ENCODE data around the gene SIRPA.

Gene SIRPA

GRCh38 chr20:1885940-1886693 is 9.1 kb upstream of the SIRPA start:
- H3K36me3 Mint-ChIP-seq (ENCODE audit: insufficient read depth): no peaks in the 10 kb centered on the region
- H3K4me1 Mint-ChIP-seq (ENCODE audit: low read depth in 2 of 2): peaks cover 0 to 3% of the 10 kb centered on the region in 2 donors
- H3K4me3 Mint-ChIP-seq: no peak overlapping the region
- ATAC-seq (replicated peaks) (no peak), DNase-seq (no peak)
- H3K27ac Mint-ChIP-seq: no peak overlapping the region
- H3K9me3 Mint-ChIP-seq: no peaks in the 10 kb centered on the region
- H3K27me3 Mint-ChIP-seq: peaks cover 53 to 80% of the 10 kb centered on the region in 2 donors

GRCh38 chr20:1887321-1887720 is 7.9 kb upstream of the SIRPA start:
- Mint-ChIP-seq H3K36me3 (ENCODE audit: insufficient read depth) (no peaks in the 10 kb centered on the region), H3K27me3 (peaks cover 55 to 80% of the 10 kb centered on the region in 2 donors), H3K27ac (no peak overlapping the region), H3K4me3 (no peak overlapping the region), H3K4me1 (ENCODE audit: low read depth in 2 of 2) (peaks cover 0 to 3% of the 10 kb centered on the region in 2 donors), H3K9me3 (no peaks in the 10 kb centered on the region)
- DNase-seq (no peak), ATAC-seq (replicated peaks) (no peak)

GRCh38 chr20:1887756-1888155 is 7.5 kb upstream of the SIRPA start:
- no peaks in the 10 kb centered on the region for H3K36me3 Mint-ChIP-seq (ENCODE audit: insufficient read depth)
- no peak for ATAC-seq (replicated peaks)
- H3K4me3 Mint-ChIP-seq: no peak overlapping the region
- H3K27me3 Mint-ChIP-seq: peaks cover 59 to 82% of the 10 kb centered on the region in 2 donors
- H3K9me3 Mint-ChIP-seq: no peaks in the 10 kb centered on the region
- no peak overlapping the region for H3K27ac Mint-ChIP-seq
- peaks cover 0 to 3% of the 10 kb centered on the region in 2 donors for H3K4me1 Mint-ChIP-seq (ENCODE audit: low read depth in 2 of 2)
- no peak for DNase-seq

- Mint-ChIP-seq H3K27me3 (peaks cover 69 to 87% of the 10 kb centered on the region in 2 donors), H3K4me1 (ENCODE audit: low read depth in 2 of 2) (peaks cover 0 to 3% of the 10 kb centered on the region in 2 donors), H3K9me3 (no peaks in the 10 kb centered on the region), H3K4me3 (no peak overlapping the region), H3K27ac (no peak overlapping the region), H3K36me3 (ENCODE audit: insufficient read depth) (no peaks in the 10 kb centered on the region)
- no peak for DNase-seq
- ATAC-seq (replicated peaks): no peak
Measured at GRCh38 chr20:1888796-1889463, 6.3 kb upstream of the SIRPA start.

GRCh38 chr20:1890469-1891262 is 4.5 kb upstream of the SIRPA start:
- Mint-ChIP-seq H3K27me3 (peaks cover 69 to 86% of the 10 kb centered on the region in 2 donors), H3K9me3 (no peaks in the 10 kb centered on the region)
- no peak for ATAC-seq (replicated peaks)

GRCh38 chr20:1891263-1892118 is 3.7 kb upstream of the SIRPA start:
- ATAC-seq (replicated peaks) (no peak), DNase-seq (no peak)
- no peaks in the 10 kb centered on the region for H3K36me3 Mint-ChIP-seq (ENCODE audit: insufficient read depth)
- H3K9me3 Mint-ChIP-seq: no peaks in the 10 kb centered on the region
- peaks cover 70 to 86% of the 10 kb centered on the region in 2 donors for H3K27me3 Mint-ChIP-seq
- H3K4me1 Mint-ChIP-seq (ENCODE audit: low read depth in 2 of 2): peaks cover 0 to 2% of the 10 kb centered on the region in 2 donors
- H3K27ac Mint-ChIP-seq: no peak overlapping the region
- H3K4me3 Mint-ChIP-seq: no peak overlapping the region

More at GRCh38 chr20:1890469-1891262, 4.5 kb upstream of the SIRPA start:
- H3K4me3 Mint-ChIP-seq: no peak overlapping the region
- H3K36me3 Mint-ChIP-seq (ENCODE audit: insufficient read depth): no peaks in the 10 kb centered on the region
- H3K4me1 Mint-ChIP-seq (ENCODE audit: low read depth in 2 of 2): peaks cover 0 to 2% of the 10 kb centered on the region in 2 donors
- no peak overlapping the region for H3K27ac Mint-ChIP-seq
- DNase-seq: no peak

- DNase-seq (no peak), ATAC-seq (replicated peaks) (no peak)
- H3K9me3 Mint-ChIP-seq: no peaks in the 10 kb centered on the region
- peaks cover 0 to 2% of the 10 kb centered on the region in 2 donors for H3K4me1 Mint-ChIP-seq (ENCODE audit: low read depth in 2 of 2)
- H3K27me3 Mint-ChIP-seq: peaks cover 73 to 88% of the 10 kb centered on the region in 2 donors
- H3K27ac Mint-ChIP-seq: no peak overlapping the region
- H3K36me3 Mint-ChIP-seq (ENCODE audit: insufficient read depth): no peaks in the 10 kb centered on the region
- H3K4me3 Mint-ChIP-seq: no peak overlapping the region
Measured at GRCh38 chr20:1892119-1892385, 3.2 kb upstream of the SIRPA start.

- Mint-ChIP-seq H3K9me3 (no peaks in the 10 kb centered on the region), H3K27ac (no peak overlapping the region), H3K4me1 (ENCODE audit: low read depth in 2 of 2) (peaks cover 0 to 2% of the 10 kb centered on the region in 2 donors), H3K4me3 (peak overlapping the region in 1 of 2 donors; percentile 31), H3K36me3 (ENCODE audit: insufficient read depth) (no peaks in the 10 kb centered on the region), H3K27me3 (peaks cover 66 to 88% of the 10 kb centered on the region in 2 donors)
- ATAC-seq (replicated peaks) (no peak), DNase-seq (no peak)
Measured at GRCh38 chr20:1893721-1894470, 1.3 kb upstream of the SIRPA start.

GRCh38 chr20:1894471-1894950 is 696 bp upstream of the SIRPA start:
- no peak for DNase-seq
- Mint-ChIP-seq H3K4me1 (ENCODE audit: low read depth in 2 of 2) (peaks cover 0 to 2% of the 10 kb centered on the region in 2 donors), H3K27ac (no peak overlapping the region), H3K4me3 (peak overlapping the region; percentile 76 to 79), H3K9me3 (no peaks in the 10 kb centered on the region), H3K27me3 (peaks cover 70 to 93% of the 10 kb centered on the region in 2 donors), H3K36me3 (ENCODE audit: insufficient read depth) (no peaks in the 10 kb centered on the region)
- ATAC-seq (replicated peaks): peak; percentile 19

- H3K4me1 Mint-ChIP-seq (ENCODE audit: low read depth in 2 of 2): peaks cover 0 to 2% of the 10 kb centered on the region in 2 donors
- H3K36me3 Mint-ChIP-seq (ENCODE audit: insufficient read depth): no peaks in the 10 kb centered on the region
- H3K9me3 Mint-ChIP-seq: no peaks in the 10 kb centered on the region
- no peak overlapping the region for H3K27ac Mint-ChIP-seq
- ATAC-seq (replicated peaks) (no peak), DNase-seq (no peak)
- H3K4me3 Mint-ChIP-seq: peak overlapping the region; percentile 57 to 79
- peaks cover 62 to 90% of the 10 kb centered on the region in 2 donors for H3K27me3 Mint-ChIP-seq
Measured at GRCh38 chr20:1895674-1896483, 672 bp downstream of the SIRPA start.

GRCh38 chr20:1896484-1897258 is 1.5 kb downstream of the SIRPA start:
- Mint-ChIP-seq H3K9me3 (no peaks in the 10 kb centered on the region), H3K4me1 (ENCODE audit: low read depth in 2 of 2) (peaks cover 0 to 2% of the 10 kb centered on the region in 2 donors), H3K27me3 (peaks cover 62 to 89% of the 10 kb centered on the region in 2 donors), H3K4me3 (peak overlapping the region in 1 of 2 donors; percentile 57), H3K27ac (no peak overlapping the region), H3K36me3 (ENCODE audit: insufficient read depth) (no peaks in the 10 kb centered on the region)
- ATAC-seq (replicated peaks) (no peak), DNase-seq (no peak)
